Neural cell (in vitro differentiated cells): Measurements from ENCODE around the gene GALNT5.

Experiments used
- EP300 ChIP-seq: fragments of 450-650 bp; conservative IDR thresholded peaks from 2 replicates; pipeline ENCODE4 v1.6.1; 2014; ENCODE audit warnings: antibody characterized with exemption, mild to moderate bottlenecking, moderate library complexity; ENCODE audit not compliant: poor library complexity, severe bottlenecking
- EZH2 ChIP-seq: fragments of 200-600, 300-800 bp; shearing (Covaris generic), sonication (generic); IDR thresholded peaks from 2 replicates; pipeline ENCODE4 v1.6.1; 2014; ENCODE audit warnings: antibody characterized with exemption, low read length, borderline replicate concordance, mild to moderate bottlenecking; ENCODE audit not compliant: insufficient read depth, poor library complexity, severe bottlenecking
- MXI1 ChIP-seq: fragments of 450-650 bp; conservative IDR thresholded peaks from 2 replicates; pipeline ENCODE4 v1.6.1; 2014; ENCODE audit warnings: antibody characterized with exemption, mild to moderate bottlenecking; ENCODE audit not compliant: poor library complexity, severe bottlenecking
- POLR2AphosphoS5 ChIP-seq: IDR thresholded peaks from 2 replicates; pipeline ENCODE4 v1.6.1; 2012
- RAD21 ChIP-seq: fragments of 450-650 bp; conservative IDR thresholded peaks from 2 replicates; pipeline ENCODE4 v1.6.1; 2014; ENCODE audit warnings: antibody characterized with exemption, mild to moderate bottlenecking, moderate library complexity
- SMC3 ChIP-seq: fragments of 450-650 bp; conservative IDR thresholded peaks from 2 replicates; pipeline ENCODE4 v1.6.1; 2014; ENCODE audit warnings: antibody characterized with exemption, mild to moderate bottlenecking, moderate library complexity; ENCODE audit not compliant: poor library complexity
- TAF1 ChIP-seq: IDR thresholded peaks from 2 replicates; pipeline ENCODE4 v1.6.1; 2012; ENCODE audit warnings: low read depth
- TF ChIP-seq, protein P1 (sequence below): fragments of 450-650 bp; IDR thresholded peaks from 2 replicates; pipeline ENCODE4 v1.5.1; 2014; ENCODE audit warnings: antibody characterized with exemption, mild to moderate bottlenecking, moderate library complexity; ENCODE audit not compliant: poor library complexity, severe bottlenecking
- TF ChIP-seq, protein P2 (sequence below): IDR thresholded peaks from 2 replicates; pipeline ENCODE4 v1.6.1; 2012; ENCODE audit warnings: borderline replicate concordance

DNA sequence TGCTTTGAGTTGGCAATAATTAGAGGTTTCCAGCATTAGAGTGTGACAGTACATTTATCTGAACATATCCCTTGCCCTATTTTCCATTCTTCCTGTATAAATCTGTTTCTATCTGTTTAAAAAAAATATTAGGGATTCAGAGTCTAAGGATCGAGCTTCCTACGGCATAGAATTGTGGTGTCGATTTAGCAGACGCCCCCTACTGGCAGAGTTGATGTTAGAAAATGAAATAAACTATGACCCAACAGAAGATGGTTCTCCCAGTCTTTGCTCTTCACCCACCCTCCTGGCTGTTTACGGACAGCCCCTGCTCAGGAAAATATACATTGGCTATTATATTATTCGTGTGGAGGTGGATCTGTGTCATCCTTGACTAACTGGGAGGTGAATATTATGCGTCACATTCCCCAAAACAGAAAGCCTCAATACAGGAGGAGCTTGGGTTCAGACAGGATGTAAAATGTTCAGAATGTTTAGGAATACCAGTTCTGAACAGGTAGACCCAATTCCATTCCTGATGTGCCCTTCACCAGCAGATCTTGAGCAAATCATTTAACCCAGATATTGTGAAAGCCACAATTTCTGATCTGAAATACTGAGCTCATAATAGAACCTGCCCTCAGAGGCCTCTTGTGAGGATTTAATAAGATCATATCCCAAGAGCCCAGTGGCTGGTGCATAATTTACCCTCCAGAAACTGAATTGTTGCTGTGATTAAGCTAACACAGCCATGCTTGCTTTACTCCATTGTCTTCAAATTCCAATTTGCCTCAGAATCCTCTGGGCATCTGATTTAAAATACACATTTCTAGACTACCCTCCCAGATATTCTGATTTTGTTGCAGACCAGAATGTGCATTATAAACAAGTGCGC is 78.9 kb downstream of the GALNT5 start:
- TF ChIP-seq, protein P1, sequence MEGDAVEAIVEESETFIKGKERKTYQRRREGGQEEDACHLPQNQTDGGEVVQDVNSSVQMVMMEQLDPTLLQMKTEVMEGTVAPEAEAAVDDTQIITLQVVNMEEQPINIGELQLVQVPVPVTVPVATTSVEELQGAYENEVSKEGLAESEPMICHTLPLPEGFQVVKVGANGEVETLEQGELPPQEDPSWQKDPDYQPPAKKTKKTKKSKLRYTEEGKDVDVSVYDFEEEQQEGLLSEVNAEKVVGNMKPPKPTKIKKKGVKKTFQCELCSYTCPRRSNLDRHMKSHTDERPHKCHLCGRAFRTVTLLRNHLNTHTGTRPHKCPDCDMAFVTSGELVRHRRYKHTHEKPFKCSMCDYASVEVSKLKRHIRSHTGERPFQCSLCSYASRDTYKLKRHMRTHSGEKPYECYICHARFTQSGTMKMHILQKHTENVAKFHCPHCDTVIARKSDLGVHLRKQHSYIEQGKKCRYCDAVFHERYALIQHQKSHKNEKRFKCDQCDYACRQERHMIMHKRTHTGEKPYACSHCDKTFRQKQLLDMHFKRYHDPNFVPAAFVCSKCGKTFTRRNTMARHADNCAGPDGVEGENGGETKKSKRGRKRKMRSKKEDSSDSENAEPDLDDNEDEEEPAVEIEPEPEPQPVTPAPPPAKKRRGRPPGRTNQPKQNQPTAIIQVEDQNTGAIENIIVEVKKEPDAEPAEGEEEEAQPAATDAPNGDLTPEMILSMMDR = peak; percentile 26
- no peak for TF ChIP-seq EZH2
- TF ChIP-seq RAD21 = no peak
- TF ChIP-seq, protein P2, sequence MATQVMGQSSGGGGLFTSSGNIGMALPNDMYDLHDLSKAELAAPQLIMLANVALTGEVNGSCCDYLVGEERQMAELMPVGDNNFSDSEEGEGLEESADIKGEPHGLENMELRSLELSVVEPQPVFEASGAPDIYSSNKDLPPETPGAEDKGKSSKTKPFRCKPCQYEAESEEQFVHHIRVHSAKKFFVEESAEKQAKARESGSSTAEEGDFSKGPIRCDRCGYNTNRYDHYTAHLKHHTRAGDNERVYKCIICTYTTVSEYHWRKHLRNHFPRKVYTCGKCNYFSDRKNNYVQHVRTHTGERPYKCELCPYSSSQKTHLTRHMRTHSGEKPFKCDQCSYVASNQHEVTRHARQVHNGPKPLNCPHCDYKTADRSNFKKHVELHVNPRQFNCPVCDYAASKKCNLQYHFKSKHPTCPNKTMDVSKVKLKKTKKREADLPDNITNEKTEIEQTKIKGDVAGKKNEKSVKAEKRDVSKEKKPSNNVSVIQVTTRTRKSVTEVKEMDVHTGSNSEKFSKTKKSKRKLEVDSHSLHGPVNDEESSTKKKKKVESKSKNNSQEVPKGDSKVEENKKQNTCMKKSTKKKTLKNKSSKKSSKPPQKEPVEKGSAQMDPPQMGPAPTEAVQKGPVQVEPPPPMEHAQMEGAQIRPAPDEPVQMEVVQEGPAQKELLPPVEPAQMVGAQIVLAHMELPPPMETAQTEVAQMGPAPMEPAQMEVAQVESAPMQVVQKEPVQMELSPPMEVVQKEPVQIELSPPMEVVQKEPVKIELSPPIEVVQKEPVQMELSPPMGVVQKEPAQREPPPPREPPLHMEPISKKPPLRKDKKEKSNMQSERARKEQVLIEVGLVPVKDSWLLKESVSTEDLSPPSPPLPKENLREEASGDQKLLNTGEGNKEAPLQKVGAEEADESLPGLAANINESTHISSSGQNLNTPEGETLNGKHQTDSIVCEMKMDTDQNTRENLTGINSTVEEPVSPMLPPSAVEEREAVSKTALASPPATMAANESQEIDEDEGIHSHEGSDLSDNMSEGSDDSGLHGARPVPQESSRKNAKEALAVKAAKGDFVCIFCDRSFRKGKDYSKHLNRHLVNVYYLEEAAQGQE = no peak
- no peak for TF ChIP-seq EP300
- no peak for TF ChIP-seq MXI1
- no peak for TF ChIP-seq POLR2AphosphoS5
- no peak for TF ChIP-seq SMC3
- no peak for TF ChIP-seq TAF1
